A549 (cell line): ENCODE data around the gene SUGP2. TPM values are rescaled to one million over a fixed set of nuclear protein-coding genes. Genes with fewer than 3 reads are reported as not detected.

Source experiments
- ATAC-seq, 2 experiments: fragments of 200-7000 bp in 1 of 2; fragments of >200 bp in 1 of 2; cut with Nextera tagmentation in 1 of 2; cut with Tn5 transposase in 1 of 2; 3 replicates each; pipeline versions ENCODE4 v1.8.0 to v1.9.1; 2018 to 2020; ENCODE audit warnings: mild to moderate bottlenecking in 1 of 2, moderate library complexity in 1 of 2
- CTCF ChIA-PET: fragments of 300-600 bp; sonication (Branson Sonifier 250); formaldehyde crosslinking; extraction: SDS; loops from one replicate; lab custom pipeline; 2021; ENCODE audit warnings: antibody characterized with exemption, inconsistent platforms; lab: Yijun Ruan, JAX
- POLR2A ChIA-PET: fragments of 350-600 bp; formaldehyde crosslinking; extraction: SDS; loops from one replicate; lab custom pipeline; 2021; ENCODE audit warnings: antibody characterized with exemption, inconsistent platforms; lab: Yijun Ruan, JAX
- DNase-seq, 2 experiments: peaks; one replicate each; pipeline versions ENCODE4 v3.0.0 to v3.0.0-alpha.2; 2011 to 2016; ENCODE audit warnings: low read depth in 1 of 2, low spot score in 1 of 2
- FAIRE-seq: peaks from 2 replicates; lab custom pipeline; 2011; peaks lifted over from hg19 to GRCh38; lab: Jason Lieb, UNC
- H3K27ac ChIP-seq, 2 experiments: fragments of >200 bp; sonication (Bioruptor Twin); formaldehyde crosslinking; 3 replicates each; pipeline ENCODE4 v1.5.1; 2016 to 2017
- H3K4me1 ChIP-seq: fragments of >200 bp; sonication (Bioruptor Twin); formaldehyde crosslinking; 3 replicates; pipeline ENCODE4 v1.6.1; 2016
- H3K4me2 ChIP-seq: fragments of >200 bp; sonication (Bioruptor Twin); formaldehyde crosslinking; 3 replicates; pipeline ENCODE4 v1.6.1; 2016
- H3K4me3 ChIP-seq: fragments of >200 bp; sonication (Bioruptor Twin); formaldehyde crosslinking; 3 replicates; pipeline ENCODE4 v1.5.1; 2016
- H3K9me3 ChIP-seq: fragments of >200 bp; sonication (Bioruptor Twin); formaldehyde crosslinking; 3 replicates; pipeline ENCODE4 v1.6.1; 2016
- ATOH8 ChIP-seq: fragments of 250-450 bp; sonication (Bioruptor Pico); IDR thresholded peaks from 2 replicates; pipeline ENCODE4 v1.5.0; 2020; ENCODE audit warnings: low read depth, mild to moderate bottlenecking, moderate library complexity
- CHD2 ChIP-seq: fragments of 150-350 bp; IDR thresholded peaks from 2 replicates; pipeline ENCODE4 v1.6.1; 2014; ENCODE audit warnings: low read length; ENCODE audit not compliant: partially characterized antibody
- CHD4 ChIP-seq: fragments of 200-600 bp; sonication (generic); IDR thresholded peaks from 2 replicates; pipeline ENCODE4 v1.6.1; 2016; ENCODE audit warnings: antibody characterized with exemption, mild to moderate bottlenecking, borderline replicate concordance
- EHF ChIP-seq: fragments of 250-450 bp; sonication (Bioruptor Pico); IDR thresholded peaks from 2 replicates; pipeline ENCODE4 v1.5.0; 2020; ENCODE audit warnings: mild to moderate bottlenecking
- ELK1 ChIP-seq: fragments of 150-350 bp; IDR thresholded peaks from 2 replicates; pipeline ENCODE4 v1.6.1; 2014; ENCODE audit warnings: low read depth, mild to moderate bottlenecking, low read length
- ESRRA ChIP-seq: fragments of 150-350 bp; IDR thresholded peaks from 2 replicates; pipeline ENCODE4 v1.6.1; 2014; ENCODE audit warnings: mild to moderate bottlenecking, low read length, borderline replicate concordance
- FOXS1 ChIP-seq: fragments of 250-450 bp; sonication (Bioruptor Pico); IDR thresholded peaks from 2 replicates; pipeline ENCODE4 v1.5.0; 2020; ENCODE audit warnings: mild to moderate bottlenecking, moderate library complexity
- GATA3 ChIP-seq: IDR thresholded peaks from 2 replicates; pipeline ENCODE4 v1.6.1; 2012; ENCODE audit warnings: borderline replicate concordance
- HEYL ChIP-seq: fragments of 250-450 bp; sonication (Bioruptor Pico); IDR thresholded peaks from 2 replicates; pipeline ENCODE4 v1.8.0; 2021; ENCODE audit warnings: mild to moderate bottlenecking, moderate library complexity
- JUN ChIP-seq, 2 experiments: fragments of >200 bp; sonication (Bioruptor Twin); formaldehyde crosslinking; IDR thresholded peaks; 2 replicates in 1 of 2; 3 replicates in 1 of 2; pipeline ENCODE4 v1.6.1; 2016 to 2017
- KDM5A ChIP-seq: fragments of 200-600 bp; sonication (generic); IDR thresholded peaks from 2 replicates; pipeline ENCODE4 v1.6.1; 2016; ENCODE audit warnings: antibody characterized with exemption, mild to moderate bottlenecking
- MAFK ChIP-seq: fragments of 450-650 bp; IDR thresholded peaks from 2 replicates; pipeline ENCODE4 v1.6.1; 2014; ENCODE audit not compliant: partially characterized antibody
- MYC ChIP-seq: IDR thresholded peaks from 2 replicates; pipeline ENCODE4 v1.6.1; 2012; ENCODE audit warnings: mild to moderate bottlenecking, inconsistent platforms, low read length, improper control_type of control experiment, borderline replicate concordance
- NR3C1 ChIP-seq: fragments of >200 bp; sonication (Bioruptor Twin); formaldehyde crosslinking; IDR thresholded peaks from 3 replicates; pipeline ENCODE4 v1.6.1; 2017
- POLR2AphosphoS2 ChIP-seq: conservative IDR thresholded peaks from 2 replicates; pipeline ENCODE4 v1.6.1; 2012; ENCODE audit warnings: low read length, improper control_type of control experiment, inconsistent platforms
- RAD21 ChIP-seq, 2 experiments: fragments of >200 bp in 1 of 2; sonication (Bioruptor Twin) in 1 of 2; formaldehyde crosslinking in 1 of 2; IDR thresholded peaks in 1 of 2; conservative IDR thresholded peaks in 1 of 2; 2 replicates in 1 of 2; 3 replicates in 1 of 2; pipeline ENCODE4 v1.6.1; 2012 to 2018; ENCODE audit warnings: inconsistent platforms in 1 of 2
- RARB ChIP-seq: fragments of 250-450 bp; sonication (Bioruptor Pico); IDR thresholded peaks from 2 replicates; pipeline ENCODE4 v1.8.0; 2021; ENCODE audit warnings: mild to moderate bottlenecking, moderate library complexity
- RFX5 ChIP-seq: fragments of 450-650 bp; IDR thresholded peaks from 2 replicates; pipeline ENCODE4 v1.7.1; 2014; ENCODE audit warnings: antibody characterized with exemption, mild to moderate bottlenecking, moderate library complexity
- TP53 ChIP-seq: fragments of 250-450 bp; sonication (Bioruptor Pico); IDR thresholded peaks from 2 replicates; pipeline ENCODE4 v1.5.0; 2021; ENCODE audit warnings: mild to moderate bottlenecking, moderate library complexity
- USF2 ChIP-seq: fragments of 450-650 bp; IDR thresholded peaks from 2 replicates; pipeline ENCODE4 v1.6.1; 2014; ENCODE audit warnings: antibody characterized with exemption
- ZFP36 ChIP-seq: fragments of 450-650 bp; IDR thresholded peaks from 2 replicates; pipeline ENCODE4 v1.6.1; 2014; ENCODE audit warnings: borderline replicate concordance; ENCODE audit not compliant: partially characterized antibody
- ZNF302 ChIP-seq: fragments of 250-450 bp; sonication (Bioruptor Pico); IDR thresholded peaks from 2 replicates; pipeline ENCODE4 v1.9.0; 2021; ENCODE audit warnings: inconsistent platforms, mild to moderate bottlenecking, moderate library complexity
- ZSCAN20 ChIP-seq: fragments of 250-450 bp; sonication (Bioruptor Pico); IDR thresholded peaks from 2 replicates; pipeline ENCODE4 v1.8.0; 2022; ENCODE audit warnings: mild to moderate bottlenecking, moderate library complexity
- WGBS: methylation state at CpG from one replicate; pipeline ENCODE4 v1.1.6; 2017; ENCODE audit errors: missing lambda C conversion rate; 5-methylcytosine and 5-hydroxymethylcytosine counted together
- polyA plus RNA-seq, 4 experiments: library from polyadenylated mRNA; depleted of rRNA in 3 of 4; stranded (reverse); fragments of >200 nt; fragmentation: RNase III in 1 of 4; extraction: RNeasy Plus Mini Kit Qiagen cat#74134 plus additional on column Dnase treatment in 1 of 4; gene quantifications; 2 replicates in 3 of 4; 3 replicates in 1 of 4; pipeline ENCODE4 v1.2.3, GENCODE V29; 2011 to 2017

Gene SUGP2
- polyA plus RNA-seq, 2 of the 4 experiments (the other 2 are of a cell fraction) = 42.4 to 43.9 TPM

- no peak for TF ChIP-seq RFX5
- TF ChIP-seq FOXS1 = no peak
- TF ChIP-seq CHD4 = no peak
- no peak for TF ChIP-seq EHF (CRISPR knock-in tag)
- CTCF ChIA-PET = interaction anchor here (0.7 to 1.0 kb wide), 4 partner anchors 16 to 175 kb away, joined by 3 read pairs; no protein-coding TSS in a partner anchor
- Histone ChIP-seq H3K4me2 (no peak overlapping the region), H3K27ac (no peak overlapping the region), H3K4me3 (no peak overlapping the region), H3K9me3 (no peaks in the 10 kb centered on the region), H3K4me1 (no peaks in the 10 kb centered on the region)
- ATAC-seq (no peak), FAIRE-seq (no peak), DNase-seq (no peak)
- WGBS = 93% methylated on average over 14 of the region's 14 CpGs
- POLR2A ChIA-PET = interaction anchor here (0.6 kb wide), 1 partner anchor 54 kb away, joined by 6 read pairs; no protein-coding TSS in a partner anchor
Measured at GRCh38 chr19:18991468-18991867, 41.8 kb downstream of the SUGP2 start.

- DNase-seq (no peak), FAIRE-seq (no peak), ATAC-seq (no peak)
- no peak overlapping the region for H3K27ac ChIP-seq
- H3K4me2 ChIP-seq = no peak overlapping the region
- H3K4me1 ChIP-seq = no peaks in the 10 kb centered on the region
- H3K4me3 ChIP-seq = no peak overlapping the region
- POLR2A ChIA-PET = no interaction called here
- no peaks in the 10 kb centered on the region for H3K9me3 ChIP-seq
- TF ChIP-seq ESRRA (no peak), ZNF302 (CRISPR knock-in tag) (no peak), MYC (no peak), NR3C1 (no peak), USF2 (no peak), HEYL (CRISPR knock-in tag) (no peak), ZFP36 (no peak), GATA3 (no peak), MAFK (no peak), POLR2AphosphoS2 (no peak), RARB (CRISPR knock-in tag) (no peak), RAD21 (conservative IDR thresholded peaks at IDR 0.05 in 1 of 2, IDR thresholded peaks at IDR 0.05 in 1 of 2) (no peak), CHD2 (no peak), ATOH8 (CRISPR knock-in tag) (no peak), ZSCAN20 (CRISPR knock-in tag) (no peak), KDM5A (no peak), TP53 (no peak), JUN (IDR thresholded peaks at IDR 0.05) (no peak), ELK1 (no peak)
- CTCF ChIA-PET = interaction anchor here (0.9 to 1.0 kb wide), 3 partner anchors 16 to 96 kb away, joined by 3 read pairs; no protein-coding TSS in a partner anchor
- WGBS = 89% methylated on average over 15 of the region's 16 CpGs
Measured at GRCh38 chr19:18991006-18991405, 42.3 kb downstream of the SUGP2 start.
